B cell (primary cell): ENCODE measurements around the gene RAPGEF6. TPM values are rescaled to one million over a fixed set of nuclear protein-coding genes. Genes with fewer than 3 reads are reported as not detected.

Experiments
- ATAC-seq: fragments of 200-7000 bp; cut with Tn5 transposase; one replicate; pipeline ENCODE4 v1.10.0; 2021; ENCODE audit warnings: low read depth, mild to moderate bottlenecking, moderate number of reproducible peaks, moderate library complexity
- CTCF ChIA-PET: fragments of 350-600 bp; sonication (Branson Sonifier 250); formaldehyde crosslinking; loops from one replicate; lab custom pipeline; 2021; ENCODE audit warnings: antibody characterized with exemption, inconsistent platforms; lab: Charles Lee
- POLR2A ChIA-PET: fragments of 350-600 bp; sonication (Branson Sonifier 250); formaldehyde crosslinking; loops from one replicate; lab custom pipeline; 2021; ENCODE audit warnings: antibody characterized with exemption; lab: Charles Lee
- DNase-seq: peaks from one replicate; pipeline ENCODE4 v3.0.0; 2013
- H2AFZ ChIP-seq: 2 replicates; pipeline ENCODE4 v1.6.1; 2012; ENCODE audit warnings: mild to moderate bottlenecking, low read depth, low read length; ENCODE audit not compliant: insufficient read depth, poor library complexity, severe bottlenecking
- H3K27ac ChIP-seq, 2 donors: 1 replicate in 1 of 2; 2 replicates in 1 of 2; pipeline ENCODE4 v1.5.1; 2012 to 2013; ENCODE audit warnings: low read length in 2 of 2, mild to moderate bottlenecking in 2 of 2, moderate library complexity in 1 of 2
- H3K27me3 ChIP-seq, 4 experiments: fragments of 200-600 bp in 1 of 4; sonication (generic) in 1 of 4; replicated peaks in 1 of 4; 1 replicate in 2 of 4; 2 replicates in 2 of 4; pipeline versions ENCODE4 v1.6.1 to v1.7.0; 2013 to 2016; ENCODE audit warnings: low read length in 3 of 4, mild to moderate bottlenecking in 2 of 4, mixed read lengths in 1 of 4, moderate library complexity in 1 of 4; ENCODE audit not compliant: insufficient read depth in 4 of 4, control insufficient read depth in 3 of 4; ENCODE audit errors: control extremely low read depth in 1 of 4
- H3K36me3 ChIP-seq, 2 experiments: replicated peaks in 1 of 2; 1 replicate in 1 of 2; 2 replicates in 1 of 2; pipeline versions ENCODE4 v1.6.1 to v1.7.1; 2013; ENCODE audit warnings: low read length in 1 of 2; ENCODE audit not compliant: insufficient read depth in 2 of 2, control insufficient read depth in 1 of 2; ENCODE audit errors: control extremely low read depth in 1 of 2, extremely low read depth in 1 of 2
- H3K4me1 ChIP-seq, 2 donors: fragments of 200-600 bp in 1 of 2; sonication (generic) in 1 of 2; 1 replicate in 1 of 2; 2 replicates in 1 of 2; pipeline versions ENCODE4 v1.5.1 to v1.6.1; 2013 to 2017; ENCODE audit warnings: low read length in 2 of 2; ENCODE audit not compliant: control insufficient read depth in 2 of 2, insufficient read depth in 2 of 2
- H3K4me2 ChIP-seq: replicated peaks from 2 replicates; pipeline ENCODE3; 2012; ENCODE audit warnings: mild to moderate bottlenecking, low read depth, low read length; ENCODE audit not compliant: poor library complexity, severe bottlenecking
- H3K4me3 ChIP-seq, 5 experiments: fragments of 200-600 bp in 1 of 5; sonication (generic) in 1 of 5; 1 replicate in 3 of 5; 2 replicates in 2 of 5; pipeline versions ENCODE4 v1.5.1 to v1.7.0; 2011 to 2016; ENCODE audit warnings: low read length in 4 of 5, mild to moderate bottlenecking in 4 of 5, low read depth in 2 of 5, control low read depth in 1 of 5, moderate library complexity in 1 of 5; ENCODE audit not compliant: insufficient read depth in 1 of 5; ENCODE audit errors: control extremely low read depth in 1 of 5, extremely low read depth in 1 of 5
- H3K79me2 ChIP-seq: fragments of 200-600 bp; sonication (generic); one replicate; pipeline ENCODE4 v1.6.0; 2016; ENCODE audit warnings: low read length; ENCODE audit not compliant: control insufficient read depth, insufficient read depth
- H3K9ac ChIP-seq: fragments of 200-600 bp; sonication (generic); 2 replicates; pipeline ENCODE4 v1.6.1; 2017; ENCODE audit warnings: mild to moderate bottlenecking, low read length, moderate library complexity
- H3K9me3 ChIP-seq, 3 donors: one replicate each; pipeline versions ENCODE4 v1.6.1 to v1.7.1; 2013; ENCODE audit warnings: low read length in 2 of 3; ENCODE audit not compliant: control insufficient read depth in 2 of 3, insufficient read depth in 1 of 3; ENCODE audit errors: control extremely low read depth in 1 of 3
- H4K20me1 ChIP-seq: 2 replicates; pipeline ENCODE4 v1.6.0; 2012; ENCODE audit warnings: mild to moderate bottlenecking, low read length; ENCODE audit not compliant: insufficient read depth, control insufficient read depth, poor library complexity, severe bottlenecking
- H3K27ac Mint-ChIP-seq: one replicate; pipeline ENCODE4 v1.8.0; 2021; ENCODE audit warnings: mixed read lengths
- H3K27me3 Mint-ChIP-seq: one replicate; pipeline ENCODE4 v1.8.0; 2021; ENCODE audit warnings: mixed read lengths
- H3K4me1 Mint-ChIP-seq: one replicate; pipeline ENCODE4 v1.8.0; 2021; ENCODE audit warnings: mixed read lengths
- H3K4me3 Mint-ChIP-seq: one replicate; pipeline ENCODE4 v1.8.0; 2021; ENCODE audit warnings: mixed read lengths
- H3K9me3 Mint-ChIP-seq: one replicate; pipeline ENCODE4 v1.8.0; 2022; ENCODE audit warnings: mixed read lengths; ENCODE audit not compliant: insufficient read depth
- CTCF ChIP-seq: fragments of 200-600 bp; IDR thresholded peaks from one replicate; pipeline ENCODE4 v1.8.0; 2022; ENCODE audit warnings: antibody characterized with exemption, mild to moderate bottlenecking
- EZH2 ChIP-seq: IDR thresholded peaks from 2 replicates; pipeline ENCODE4 v1.6.1; 2012; ENCODE audit warnings: borderline replicate concordance, low read depth, mild to moderate bottlenecking, moderate library complexity, low read length; ENCODE audit not compliant: insufficient read depth, poor library complexity, severe bottlenecking
- WGBS: methylation state at CpG from one replicate; pipeline ENCODE4 v1.1.5; 2013; ENCODE audit warnings: missing lambda C conversion rate; ENCODE audit not compliant: insufficient coverage; 5-methylcytosine and 5-hydroxymethylcytosine counted together
- intact Hi-C: fragments of 100-400 bp; cut with micrococcal nuclease; formaldehyde crosslinking; loops from one replicate; pipeline ENCODE4 v1.10.0; 2022
- polyA plus RNA-seq: library from polyadenylated mRNA; depleted of rRNA; stranded (reverse); fragments of >200 nt; gene quantifications from 2 replicates; pipeline ENCODE4 v1.2.3, GENCODE V29; 2012
- total RNA-seq, 2 donors: library from RNA; stranded (reverse); fragments of 120-200 nt in 1 of 2; gene quantifications; 1 replicate in 1 of 2; 2 replicates in 1 of 2; pipeline versions ENCODE4 v1.2.3 to v1.2.4, GENCODE V29; 2013 to 2022

Gene RAPGEF6
- total and polyA plus RNA-seq, 2 donors (not counting 1 experiment from before 2014, with no cell fraction given): 9.8 to 56.2 TPM

GRCh38 chr5:131610198-131611063 lies 24.6 kb downstream of the RAPGEF6 start:
- H4K20me1 ChIP-seq: peaks cover 80% of the 10 kb centered on the region
- no CpG with 5 or more reads among the region's 6 CpGs for WGBS
- H3K27ac Mint-ChIP-seq: no peak overlapping the region
- intact Hi-C loops: no loop called here
- ATAC-seq (no peak), DNase-seq (no peak)
- no peak overlapping the region for H3K4me3 ChIP-seq
- POLR2A ChIA-PET: no interaction called here
- H2AFZ ChIP-seq: no peak overlapping the region
- H3K27me3 ChIP-seq: no peaks in the 10 kb centered on the region
- H3K9ac ChIP-seq: no peak overlapping the region
- H3K4me3 Mint-ChIP-seq: no peak overlapping the region
- H3K36me3 ChIP-seq: peaks cover 0 to 11% of the 10 kb centered on the region in 2 experiments
- H3K9me3 ChIP-seq: peaks cover 0 to 6% (median 0%) of the 10 kb centered on the region in 3 donors
- H3K4me1 Mint-ChIP-seq: peaks cover 65% of the 10 kb centered on the region
- TF ChIP-seq EZH2 (no peak), CTCF (no peak)
- no peak overlapping the region for H3K27ac ChIP-seq
- peaks cover 97% of the 10 kb centered on the region for H3K79me2 ChIP-seq
- H3K9me3 Mint-ChIP-seq: no peaks in the 10 kb centered on the region
- CTCF ChIA-PET: interaction anchor here (1.1 to 1.6 kb wide), 2 partner anchors 21 to 397 kb away, joined by 3 to 5 read pairs; no protein-coding TSS in a partner anchor
- H3K4me2 ChIP-seq: no peak overlapping the region
- H3K27me3 Mint-ChIP-seq: no peaks in the 10 kb centered on the region
- H3K4me1 ChIP-seq: peaks cover 24 to 26% of the 10 kb centered on the region in 2 donors

- no peak overlapping the region for H2AFZ ChIP-seq
- no peak overlapping the region for H3K4me3 Mint-ChIP-seq
- intact Hi-C loops: no loop called here
- POLR2A ChIA-PET: no interaction called here
- H3K4me1 ChIP-seq: peaks cover 20 to 26% of the 10 kb centered on the region in 2 donors
- H3K9ac ChIP-seq: no peak overlapping the region
- DNase-seq (no peak), ATAC-seq (no peak)
- no peaks in the 10 kb centered on the region for H3K27me3 Mint-ChIP-seq
- CTCF ChIA-PET: interaction anchor here (1.1 to 1.6 kb wide), 2 partner anchors 20 to 398 kb away, joined by 3 to 5 read pairs; no protein-coding TSS in a partner anchor
- WGBS: no CpG with 5 or more reads among the region's 1 CpG
- TF ChIP-seq EZH2 (no peak), CTCF (no peak)
- peaks cover 62% of the 10 kb centered on the region for H3K4me1 Mint-ChIP-seq
- peaks cover 0 to 11% of the 10 kb centered on the region in 2 experiments for H3K36me3 ChIP-seq
- H3K9me3 ChIP-seq: peaks cover 0 to 6% (median 0%) of the 10 kb centered on the region in 3 donors
- H3K27ac ChIP-seq: no peak overlapping the region
- H3K27me3 ChIP-seq: no peaks in the 10 kb centered on the region
- peaks cover 74% of the 10 kb centered on the region for H4K20me1 ChIP-seq
- no peak overlapping the region for H3K4me3 ChIP-seq
- no peak overlapping the region for H3K4me2 ChIP-seq
- peaks cover 95% of the 10 kb centered on the region for H3K79me2 ChIP-seq
- no peak overlapping the region for H3K27ac Mint-ChIP-seq
- no peaks in the 10 kb centered on the region for H3K9me3 Mint-ChIP-seq
These were observed 25.3 kb downstream of the RAPGEF6 start for GRCh38 chr5:131609774-131610173.
